Activated T-helper 17 cell treated with anti-CD3 and anti-CD28 coated beads, Interleukin-2, amount 50 U/mL, for 72 hours (primary cell): ENCODE data around the gene FLT3. TPM values are rescaled to one million over a fixed set of nuclear protein-coding genes. Genes with fewer than 3 reads are reported as not detected.

ENCODE experiments used
- ATAC-seq: fragments of 150-1000 bp; cut with Tn5 transposase; replicated peaks from 2 replicates; pipeline ENCODE4 v1.10.0; 2021; ENCODE audit warnings: mild to moderate bottlenecking, moderate library complexity
- H3K27ac Mint-ChIP-seq: one replicate; pipeline ENCODE4 v1.8.0; 2022; ENCODE audit warnings: mixed read lengths
- H3K27me3 Mint-ChIP-seq: one replicate; pipeline ENCODE4 v1.8.0; 2022; ENCODE audit warnings: mixed read lengths
- H3K36me3 Mint-ChIP-seq: one replicate; pipeline ENCODE4 v1.8.0; 2022; ENCODE audit warnings: low read depth, mild to moderate bottlenecking, mixed read lengths
- H3K4me1 Mint-ChIP-seq: one replicate; pipeline ENCODE4 v1.8.0; 2022; ENCODE audit warnings: mixed read lengths
- H3K4me3 Mint-ChIP-seq: one replicate; pipeline ENCODE4 v1.8.0; 2022; ENCODE audit warnings: mild to moderate bottlenecking, mixed read lengths
- H3K9me3 Mint-ChIP-seq: one replicate; pipeline ENCODE4 v1.8.0; 2022; ENCODE audit warnings: mixed read lengths
- total RNA-seq, 2 donors: library from RNA; stranded (reverse); gene quantifications; one replicate each; pipeline ENCODE4 v1.2.3, GENCODE V29; 2022

FLT3 gene
- total RNA-seq, 2 donors from 2014 or later, result not detected

GRCh38 chr13:27962982-27963381 lies 137.4 kb downstream of the FLT3 start:
- Mint-ChIP-seq H3K4me3 (no peak overlapping the region), H3K9me3 (no peaks in the 10 kb centered on the region), H3K27me3 (peaks cover 52% of the 10 kb centered on the region), H3K27ac (no peak overlapping the region), H3K36me3 (peaks cover 4% of the 10 kb centered on the region), H3K4me1 (no peaks in the 10 kb centered on the region)
- no peak for ATAC-seq

- Mint-ChIP-seq H3K36me3 (no peaks in the 10 kb centered on the region), H3K9me3 (no peaks in the 10 kb centered on the region), H3K4me3 (no peak overlapping the region), H3K4me1 (no peaks in the 10 kb centered on the region), H3K27ac (no peak overlapping the region), H3K27me3 (peaks cover 48% of the 10 kb centered on the region)
- no peak for ATAC-seq
Observed at GRCh38 chr13:27962128-27962841, 138.1 kb downstream of the FLT3 start.

- ATAC-seq, result no peak
- Mint-ChIP-seq H3K4me3 (no peak overlapping the region), H3K4me1 (no peaks in the 10 kb centered on the region), H3K36me3 (no peaks in the 10 kb centered on the region), H3K9me3 (no peaks in the 10 kb centered on the region), H3K27ac (no peak overlapping the region), H3K27me3 (peaks cover 54% of the 10 kb centered on the region)
Observed at GRCh38 chr13:27961227-27962085, 138.9 kb downstream of the FLT3 start.

GRCh38 chr13:27960362-27961226 lies 139.8 kb downstream of the FLT3 start:
- Mint-ChIP-seq H3K4me3 (peak overlapping the region; percentile 58), H3K9me3 (no peaks in the 10 kb centered on the region), H3K27me3 (peaks cover 48% of the 10 kb centered on the region), H3K36me3 (no peaks in the 10 kb centered on the region), H3K4me1 (no peaks in the 10 kb centered on the region), H3K27ac (no peak overlapping the region)
- ATAC-seq, result peak; percentile 58

- Mint-ChIP-seq H3K4me3 (peak overlapping the region; percentile 58), H3K9me3 (no peaks in the 10 kb centered on the region), H3K36me3 (no peaks in the 10 kb centered on the region), H3K27ac (no peak overlapping the region), H3K4me1 (no peaks in the 10 kb centered on the region), H3K27me3 (peaks cover 50% of the 10 kb centered on the region)
- no peak for ATAC-seq
Observed at GRCh38 chr13:27959976-27960361, 140.4 kb downstream of the FLT3 start.

- Mint-ChIP-seq H3K4me1 (no peaks in the 10 kb centered on the region), H3K36me3 (no peaks in the 10 kb centered on the region), H3K4me3 (no peak overlapping the region), H3K27ac (no peak overlapping the region), H3K9me3 (no peaks in the 10 kb centered on the region), H3K27me3 (peaks cover 47% of the 10 kb centered on the region)
- ATAC-seq, result no peak
Observed at GRCh38 chr13:27956576-27957300, 143.6 kb downstream of the FLT3 start.

GRCh38 chr13:27955014-27955591 lies 145.3 kb downstream of the FLT3 start:
- Mint-ChIP-seq H3K27ac (no peak overlapping the region), H3K9me3 (no peaks in the 10 kb centered on the region), H3K36me3 (no peaks in the 10 kb centered on the region), H3K4me3 (no peak overlapping the region), H3K4me1 (no peaks in the 10 kb centered on the region), H3K27me3 (peaks cover 48% of the 10 kb centered on the region)
- no peak for ATAC-seq

GRCh38 chr13:27954406-27954851 lies 145.9 kb downstream of the FLT3 start:
- Mint-ChIP-seq H3K9me3 (no peaks in the 10 kb centered on the region), H3K27me3 (peaks cover 48% of the 10 kb centered on the region), H3K4me1 (no peaks in the 10 kb centered on the region), H3K4me3 (peak overlapping the region; percentile 72), H3K27ac (no peak overlapping the region), H3K36me3 (no peaks in the 10 kb centered on the region)
- ATAC-seq, result peak; percentile 52

- peaks cover 46% of the 10 kb centered on the region for H3K27me3 Mint-ChIP-seq
- H3K4me3 Mint-ChIP-seq, result peak overlapping the region; percentile 72
- no peaks in the 10 kb centered on the region for H3K36me3 Mint-ChIP-seq
- H3K9me3 Mint-ChIP-seq, result no peaks in the 10 kb centered on the region
- ATAC-seq, result peak; percentile 96
- no peak overlapping the region for H3K27ac Mint-ChIP-seq
- no peaks in the 10 kb centered on the region for H3K4me1 Mint-ChIP-seq
Observed at GRCh38 chr13:27953676-27954405, 146.5 kb downstream of the FLT3 start.

Other genes starting within 250 kb of the FLT3 start
- not detected for gene PDX1, start 180.6 kb downstream of the FLT3 start, total RNA-seq
- gene CDX2, start 131.3 kb downstream of the FLT3 start, total RNA-seq, result not detected
- gene URAD, start 111.9 kb downstream of the FLT3 start, total RNA-seq, result not detected
- gene PAN3, start 38.0 kb upstream of the FLT3 start, total RNA-seq, result 10 to 100 TPM; 28.5 to 35.6 TPM